ENCODE measurements around the gene TBC1D24. TPM values are rescaled to one million over a fixed set of nuclear protein-coding genes. Genes with fewer than 3 reads are reported as not detected.
"Not testable (repeated sequence)": the region's sequence is repeated elsewhere in the genome, so short reads cannot be mapped to it uniquely, and the experiment has no call there.

TBC1D24 gene
- total and polyA plus RNA-seq, 4 donors = 0.38 to 15.6 (median 5.0) TPM

GRCh38 chr16:2532494-2533141 is 57.7 kb downstream of the TBC1D24 start:
- 1 to 2% methylated on average over 37 of the region's 37 CpGs for WGBS, 2 donors
- Histone ChIP-seq H3K4me3 (ENCODE audit: low read length in 2 of 2) (peak overlapping the region; percentile 33 to 67), H3K36me3 (ENCODE audit: control insufficient read depth in 1 of 2, insufficient read depth in 2 of 2, low read length in 1 of 2) (no peaks in the 10 kb centered on the region), H3K9me3 (ENCODE audit: control insufficient read depth, low read length) (no peaks in the 10 kb centered on the region), H3K4me1 (ENCODE audit: control insufficient read depth in 1 of 2, insufficient read depth in 2 of 2, low read length in 2 of 2) (no peaks in the 10 kb centered on the region), H3K27ac (ENCODE audit: low read depth in 1 of 2, low read length in 2 of 2) (peak overlapping the region; percentile 20 to 92), H3K27me3 (ENCODE audit: control insufficient read depth in 1 of 2, insufficient read depth in 2 of 2, low read length in 1 of 2) (no peaks in the 10 kb centered on the region)
- intact Hi-C loops (cut with DNase I) = loop anchor here in 1 of 2 donors (10.0 kb wide), 2 partner anchors 62 to 142 kb away; no protein-coding TSS in a partner anchor
- ATAC-seq (ENCODE audit: low FRiP score) = peak; percentile 40
- peak; percentile 80 to 85 for DNase-seq

DNA sequence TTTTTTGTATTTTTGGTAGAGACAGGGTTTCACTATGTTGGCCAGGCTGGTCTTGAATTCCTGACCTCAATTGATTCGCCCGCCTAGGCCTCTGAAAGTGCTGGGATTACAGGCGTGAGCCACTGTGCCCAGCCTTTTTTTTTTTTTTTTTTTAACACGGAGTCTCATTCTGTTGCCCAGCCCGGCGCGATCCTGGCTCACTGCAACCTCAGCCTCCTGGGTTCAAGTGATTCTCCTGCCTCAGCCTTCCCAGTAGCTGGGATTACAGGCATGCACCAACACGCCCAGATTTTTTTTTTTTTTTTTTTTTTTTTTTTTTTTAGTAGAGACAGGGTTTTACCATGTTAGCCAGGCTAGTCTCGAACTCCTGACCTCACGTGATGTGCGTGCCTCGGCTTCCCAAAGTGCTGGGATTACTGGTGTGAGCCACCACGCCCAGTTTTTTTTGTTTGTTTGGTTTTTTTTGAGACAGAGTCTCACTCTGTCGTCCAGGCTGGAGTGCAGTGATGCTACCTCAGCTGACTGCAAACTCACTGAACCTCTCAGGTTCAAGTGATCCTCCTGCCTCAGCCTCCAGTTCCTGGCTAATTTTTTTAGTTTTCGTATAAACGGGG is 58.3 kb downstream of the TBC1D24 start:
- intact Hi-C loops (cut with DNase I) = loop anchor here in 1 of 2 donors (10.0 kb wide), 2 partner anchors 62 to 142 kb away; no protein-coding TSS in a partner anchor
- WGBS, 2 donors = 33 to 35% methylated on average over 16 of the region's 16 CpGs
- H3K36me3 ChIP-seq (ENCODE audit: control insufficient read depth in 1 of 2, insufficient read depth in 2 of 2, low read length in 1 of 2); H3K27ac ChIP-seq (ENCODE audit: low read depth in 1 of 2, low read length in 2 of 2); ATAC-seq (ENCODE audit: low FRiP score); H3K4me1 ChIP-seq (ENCODE audit: control insufficient read depth in 1 of 2, insufficient read depth in 2 of 2, low read length in 2 of 2); H3K9me3 ChIP-seq (ENCODE audit: control insufficient read depth, low read length); H3K27me3 ChIP-seq (ENCODE audit: control insufficient read depth in 1 of 2, insufficient read depth in 2 of 2, low read length in 1 of 2); H3K4me3 ChIP-seq (ENCODE audit: low read length in 2 of 2): not testable (repeated sequence)
- DNase-seq = peak in 1 of 2 donors; percentile 60

DNA sequence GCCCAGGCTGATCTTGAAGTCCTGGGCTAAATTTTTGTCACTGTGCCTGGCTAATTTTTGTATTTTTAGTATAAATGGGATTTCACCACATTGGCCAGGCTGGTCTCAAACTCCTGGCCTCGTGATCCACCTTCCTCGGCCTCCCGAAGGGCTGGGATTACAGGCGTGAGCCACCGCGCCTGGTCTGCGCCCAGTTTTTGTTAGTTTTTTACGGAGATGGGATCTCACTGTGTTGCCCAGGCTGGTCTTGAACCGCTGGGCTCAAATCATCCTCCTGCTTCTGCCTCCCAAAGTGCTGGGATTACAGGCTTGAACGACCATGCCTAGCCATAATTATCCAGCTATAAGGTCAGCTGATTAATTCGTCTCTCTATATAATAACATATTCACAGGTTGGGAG is 59.0 kb downstream of the TBC1D24 start:
- Histone ChIP-seq H3K36me3 (ENCODE audit: control insufficient read depth in 1 of 2, insufficient read depth in 2 of 2, low read length in 1 of 2) (no peaks in the 10 kb centered on the region), H3K4me1 (ENCODE audit: control insufficient read depth in 1 of 2, insufficient read depth in 2 of 2, low read length in 2 of 2) (no peaks in the 10 kb centered on the region), H3K9me3 (ENCODE audit: control insufficient read depth, low read length) (no peaks in the 10 kb centered on the region), H3K27ac (ENCODE audit: low read depth in 1 of 2, low read length in 2 of 2) (no peak overlapping the region), H3K4me3 (ENCODE audit: low read length in 2 of 2) (no peak overlapping the region), H3K27me3 (ENCODE audit: control insufficient read depth in 1 of 2, insufficient read depth in 2 of 2, low read length in 1 of 2) (no peaks in the 10 kb centered on the region)
- WGBS, 2 donors = 86 to 87% methylated on average over 11 of the region's 11 CpGs
- intact Hi-C loops (cut with DNase I) = loop anchor here in 1 of 2 donors (10.0 kb wide), 2 partner anchors 61 to 141 kb away; no protein-coding TSS in a partner anchor
- DNase-seq (no peak), ATAC-seq (ENCODE audit: low FRiP score) (no peak)

DNA sequence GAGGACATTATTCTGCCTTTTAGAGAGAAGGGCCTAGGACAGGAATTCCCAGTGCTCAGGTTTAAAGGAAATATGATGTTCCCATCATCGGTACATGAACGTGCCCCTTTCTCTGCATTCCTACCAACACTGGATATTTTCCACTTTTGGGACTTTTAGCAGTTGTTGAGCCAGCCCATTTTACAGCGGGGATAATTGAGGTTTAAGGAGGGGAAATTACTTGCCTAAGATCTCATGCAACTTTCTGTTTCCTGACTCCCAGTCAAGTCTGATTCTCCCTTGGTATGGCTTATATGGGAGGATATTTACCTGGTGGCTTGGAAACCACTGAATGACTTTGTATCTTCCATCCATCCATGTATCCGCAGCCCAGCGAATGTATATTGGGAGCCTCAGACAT is 59.4 kb downstream of the TBC1D24 start:
- WGBS, 2 donors = 86 to 89% methylated on average over 5 of the region's 5 CpGs
- not testable (repeated sequence) for H3K27ac ChIP-seq (ENCODE audit: low read depth in 1 of 2, low read length in 2 of 2)

GRCh38 chr16:2535625-2536013 is 60.7 kb downstream of the TBC1D24 start:
- no peak overlapping the region for H3K4me3 ChIP-seq (ENCODE audit: low read length in 2 of 2)

More for the DNA sequence above, 59.4 kb downstream of the TBC1D24 start:
- not testable (repeated sequence) for H3K9me3 ChIP-seq (ENCODE audit: control insufficient read depth, low read length); H3K27me3 ChIP-seq (ENCODE audit: control insufficient read depth in 1 of 2, insufficient read depth in 2 of 2, low read length in 1 of 2); H3K4me3 ChIP-seq (ENCODE audit: low read length in 2 of 2); H3K4me1 ChIP-seq (ENCODE audit: control insufficient read depth in 1 of 2, insufficient read depth in 2 of 2, low read length in 2 of 2); ATAC-seq (ENCODE audit: low FRiP score); H3K36me3 ChIP-seq (ENCODE audit: control insufficient read depth in 1 of 2, insufficient read depth in 2 of 2, low read length in 1 of 2)
- intact Hi-C loops (cut with DNase I) = loop anchor here in 1 of 2 donors (10.0 kb wide), 2 partner anchors 60 to 140 kb away; no protein-coding TSS in a partner anchor
- DNase-seq = peak in 1 of 2 donors; percentile 23

GRCh38 chr16:2537451-2538379 is 62.8 kb downstream of the TBC1D24 start, which contains the start of gene PDPK1:
Gene PDPK1 (plus strand): TSS chr16:2538021. CDS start chr16:2538113, 92 bp downstream.
- H3K36me3 ChIP-seq (ENCODE audit: control insufficient read depth in 1 of 2, insufficient read depth in 2 of 2, low read length in 1 of 2) = no peaks in the 10 kb centered on the region
- H3K4me1 ChIP-seq (ENCODE audit: control insufficient read depth in 1 of 2, insufficient read depth in 2 of 2, low read length in 2 of 2) = no peaks in the 10 kb centered on the region
- DNase-seq = peak; percentile 96 to 97
- peak within 1 kb of the TSS in 1 of 2 donors; percentile 65 for H3K27ac ChIP-seq (ENCODE audit: low read depth in 1 of 2, low read length in 2 of 2)
- H3K4me3 ChIP-seq (ENCODE audit: low read length in 2 of 2) = peak within 1 kb of the TSS; percentile 77 to 99
- WGBS, 2 donors = 0 to 1% methylated on average over 41 to 126 of the region's 126 CpGs
- no peaks in the 10 kb centered on the region for H3K9me3 ChIP-seq (ENCODE audit: control insufficient read depth, low read length)
- H3K27me3 ChIP-seq (ENCODE audit: control insufficient read depth in 1 of 2, insufficient read depth in 2 of 2, low read length in 1 of 2) = no peaks in the 10 kb centered on the region
- ATAC-seq (ENCODE audit: low FRiP score) = peak; percentile 96
- intact Hi-C loops (cut with DNase I) = loop anchor here in 1 of 2 donors (10.0 kb wide), 2 partner anchors 57 to 137 kb away; no protein-coding TSS in a partner anchor

More at GRCh38 chr16:2535625-2536013, 60.7 kb downstream of the TBC1D24 start:
- H3K4me1 ChIP-seq (ENCODE audit: control insufficient read depth in 1 of 2, insufficient read depth in 2 of 2, low read length in 2 of 2) = no peaks in the 10 kb centered on the region
- no peaks in the 10 kb centered on the region for H3K27me3 ChIP-seq (ENCODE audit: control insufficient read depth in 1 of 2, insufficient read depth in 2 of 2, low read length in 1 of 2)
- no peaks in the 10 kb centered on the region for H3K36me3 ChIP-seq (ENCODE audit: control insufficient read depth in 1 of 2, insufficient read depth in 2 of 2, low read length in 1 of 2)
- intact Hi-C loops (cut with DNase I) = loop anchor here in 1 of 2 donors (10.0 kb wide), 2 partner anchors 59 to 139 kb away; no protein-coding TSS in a partner anchor
- H3K27ac ChIP-seq (ENCODE audit: low read depth in 1 of 2, low read length in 2 of 2) = no peak overlapping the region
- no peaks in the 10 kb centered on the region for H3K9me3 ChIP-seq (ENCODE audit: control insufficient read depth, low read length)
- WGBS, 2 donors = 48 to 56% methylated on average over 9 of the region's 9 CpGs
- DNase-seq (peak; percentile 74 to 79), ATAC-seq (ENCODE audit: low FRiP score) (no peak)

- H3K36me3 ChIP-seq (ENCODE audit: control insufficient read depth in 1 of 2, insufficient read depth in 2 of 2, low read length in 1 of 2); H3K4me3 ChIP-seq (ENCODE audit: low read length in 2 of 2); ATAC-seq (ENCODE audit: low FRiP score); H3K4me1 ChIP-seq (ENCODE audit: control insufficient read depth in 1 of 2, insufficient read depth in 2 of 2, low read length in 2 of 2); H3K27ac ChIP-seq (ENCODE audit: low read depth in 1 of 2, low read length in 2 of 2); H3K9me3 ChIP-seq (ENCODE audit: control insufficient read depth, low read length); H3K27me3 ChIP-seq (ENCODE audit: control insufficient read depth in 1 of 2, insufficient read depth in 2 of 2, low read length in 1 of 2): not testable (repeated sequence)
- DNase-seq = peak in 1 of 2 donors; percentile 26
- 85 to 88% methylated on average over 24 of the region's 24 CpGs for whole genome bisulfite sequencing, 2 donors
- intact Hi-C loops (cut with DNase I) = loop anchor here in 1 of 2 donors (10.0 kb wide), 2 partner anchors 55 to 135 kb away; no protein-coding TSS in a partner anchor
Observed at GRCh38 chr16:2539192-2539844, 64.4 kb downstream of the TBC1D24 start.
